Psoas muscle (tissue), 8 donors: ENCODE measurements around the gene KLHL10. TPM values are rescaled to one million over a fixed set of nuclear protein-coding genes. Genes with fewer than 3 reads are reported as not detected.
"Not testable (repeated sequence)": the region's sequence is repeated elsewhere in the genome, so short reads cannot be mapped to it uniquely, and the experiment has no call there.

Source experiments
- ATAC-seq, 4 donors: fragments of 200-7000 bp; cut with Tn5 transposase; one replicate each; pipeline ENCODE4 v1.9.1; 2020; ENCODE audit warnings: moderate library complexity in 3 of 4, mild to moderate bottlenecking in 2 of 4
- DNase-seq, 2 donors: peaks; one replicate each; pipeline ENCODE4 v3.0.0-alpha.2; 2020
- H3K27ac ChIP-seq: fragments of 200-600 bp; one replicate; pipeline ENCODE4 v1.8.0; 2022
- H3K27me3 ChIP-seq, 3 donors: fragments of 200-600 bp in 1 of 3; one replicate each; pipeline versions ENCODE4 v1.6.1 to v1.8.0; 2013 to 2022; ENCODE audit warnings: low read length in 2 of 3, mild to moderate bottlenecking in 2 of 3, moderate library complexity in 1 of 3; ENCODE audit not compliant: insufficient read depth in 3 of 3
- H3K36me3 ChIP-seq, 2 donors: fragments of 200-600 bp in 1 of 2; one replicate each; pipeline versions ENCODE4 v1.6.1 to v1.8.0; 2013 to 2022; ENCODE audit warnings: low read depth in 1 of 2, mild to moderate bottlenecking in 1 of 2, moderate library complexity in 1 of 2; ENCODE audit not compliant: insufficient read depth in 1 of 2
- H3K4me1 ChIP-seq: fragments of 200-600 bp; one replicate; pipeline ENCODE4 v1.8.0; 2022
- H3K4me3 ChIP-seq: fragments of 200-600 bp; one replicate; pipeline ENCODE4 v1.8.0; 2022; ENCODE audit warnings: mild to moderate bottlenecking
- H3K9me3 ChIP-seq: fragments of 200-600 bp; one replicate; pipeline ENCODE4 v1.8.0; 2022
- CTCF ChIP-seq: fragments of 200-600 bp; IDR thresholded peaks from one replicate; pipeline ENCODE4 v1.8.0; 2022; ENCODE audit warnings: antibody characterized with exemption
- WGBS, 3 donors: extraction: QIAGEN DNeasy Blood & Tissue Kit; methylation state at CpG; one replicate each; pipeline versions ENCODE4 v1.1.6 to v1.1.7; 2013; 5-methylcytosine and 5-hydroxymethylcytosine counted together
- intact Hi-C, 2 donors: fragments of 100-400 bp; cut with DNase I; formaldehyde crosslinking; loops; one replicate each; pipeline versions ENCODE4 v1.11.0 to v1.14.2; 2022
- polyA plus RNA-seq, 3 donors: library from polyadenylated mRNA; stranded (reverse); fragments of 200-250 nt; gene quantifications; one replicate each; pipeline ENCODE4 v1.2.3, GENCODE V29; 2013
- total RNA-seq, 4 donors: library from RNA; stranded (reverse); fragmentation: NEBNext Ultra II Directional in 2 of 4; extraction: Animal tissue kit (Norgen Biotek cat#: 25700) in 2 of 4; gene quantifications; one replicate each; pipeline versions ENCODE4 v1.2.1 to v1.2.4, GENCODE V29; 2021 to 2023
- donor health status: healthy with polysubstance abuse.
- donor health status: DM: no; HTN: no; CAD: no; lungs with moderate emphysema.
- donor health status: Bipolar disorder and iron deficiency.
- donor health status: healthy.
- donor health status: DM: yes; HTN: yes; CAD: no.
- donor health status: DM: no; HTN: no; CAD: no.
- donor health status: DM: no; HTN: no; CAD: no.
- donor health status: DM: yes; HTN: yes; CAD: no.

The KLHL10 gene
- total and polyA plus RNA-seq, 7 donors = 0.04 TPM; not detected in 6

- Histone ChIP-seq H3K9me3 (no peaks in the 10 kb centered on the region), H3K4me3 (peak within 1 kb of the TSS; percentile 97), H3K27me3 (no peaks in the 10 kb centered on the region), H3K27ac (peak within 1 kb of the TSS; percentile 55), H3K36me3 (peaks cover 4 to 31% of the 10 kb centered on the region in 2 donors), H3K4me1 (peaks cover 13% of the 10 kb centered on the region)
- ATAC-seq (peak; percentile 86 to 95 (median 91)), DNase-seq (peak; percentile 70 to 82)
- intact Hi-C loops = no loop called here
- 1 to 2% (median 1%) methylated on average over 45 to 72 of the region's 72 CpGs for WGBS, 3 donors
- TF ChIP-seq CTCF = no peak
Observed at GRCh38 chr17:41835800-41836549, 1.6 kb upstream of the KLHL10 start, which contains the start of gene NT5C3B. Gene NT5C3B (minus strand): TSS chr17:41836232. CDS start chr17:41836193, 39 bp downstream.

- 33 to 46% (median 36%) methylated on average over 21 of the region's 21 CpGs for WGBS, 3 donors
- Histone ChIP-seq H3K27me3 (no peaks in the 10 kb centered on the region), H3K27ac (peak overlapping the region; percentile 55), H3K9me3 (no peaks in the 10 kb centered on the region), H3K36me3 (peaks cover 0 to 24% of the 10 kb centered on the region in 2 donors), H3K4me1 (peaks cover 13% of the 10 kb centered on the region), H3K4me3 (peak overlapping the region; percentile 97)
- intact Hi-C loops = no loop called here
- no peak for TF ChIP-seq CTCF
- ATAC-seq (peak in 1 of 4 donors; percentile 35), DNase-seq (no peak)
Observed at GRCh38 chr17:41836550-41837196, 952 bp upstream of the KLHL10 start.

GRCh38 chr17:41839448-41839847, 1.8 kb downstream of the KLHL10 start:
- ATAC-seq, DNase-seq, intact Hi-C loops, H3K27ac ChIP-seq, H3K36me3 ChIP-seq, H3K27me3 ChIP-seq, H3K9me3 ChIP-seq, H3K4me3 ChIP-seq: not testable (repeated sequence)
- peaks cover 13% of the 10 kb centered on the region for H3K4me1 ChIP-seq
- WGBS, 3 donors = 86 to 93% (median 91%) methylated on average over 2 of the region's 2 CpGs

- H3K27me3 ChIP-seq, H3K36me3 ChIP-seq, H3K9me3 ChIP-seq, DNase-seq, H3K4me3 ChIP-seq, intact Hi-C loops, H3K4me1 ChIP-seq, H3K27ac ChIP-seq, ATAC-seq: not testable (repeated sequence)
- WGBS, 3 donors = 91 to 94% (median 92%) methylated on average over 6 of the region's 6 CpGs
Observed at GRCh38 chr17:41840781-41841180, 3.2 kb downstream of the KLHL10 start.

- intact Hi-C loops = no loop called here
- 90 to 96% (median 91%) methylated on average over 6 of the region's 6 CpGs for WGBS, 3 donors
- DNase-seq (no peak), ATAC-seq (no peak)
- no peak overlapping the region for H3K4me3 ChIP-seq
- no peak for TF ChIP-seq CTCF
- H3K4me1 ChIP-seq = no peaks in the 10 kb centered on the region
- no peak overlapping the region for H3K27ac ChIP-seq
- H3K27me3 ChIP-seq = no peaks in the 10 kb centered on the region
- no peaks in the 10 kb centered on the region for H3K9me3 ChIP-seq
- no peaks in the 10 kb centered on the region for H3K36me3 ChIP-seq
Observed at GRCh38 chr17:41844971-41845370, 7.3 kb downstream of the KLHL10 start.
